WTC11 (cell line): Measurements from ENCODE around the gene C1orf146. TPM values are rescaled to one million over a fixed set of nuclear protein-coding genes. Genes with fewer than 3 reads are reported as not detected.

Source experiments
- ATAC-seq: fragments of 200-7000 bp; cut with Tn5 transposase; 2 replicates; pipeline ENCODE4 v1.10.0; 2021; ENCODE audit warnings: mild to moderate bottlenecking, moderate library complexity
- CTCF ChIA-PET: fragments of 300-600 bp; sonication (Branson Sonifier 250); formaldehyde crosslinking; loops from one replicate; lab custom pipeline; 2021; ENCODE audit warnings: antibody characterized with exemption; lab: Charles Lee
- POLR2A ChIA-PET: fragments of 350-600 bp; sonication (Branson Sonifier 250); formaldehyde crosslinking; loops from one replicate; lab custom pipeline; 2021; ENCODE audit warnings: antibody characterized with exemption; lab: Charles Lee
- DNase-seq: peaks from one replicate; pipeline ENCODE4 v3.0.0; 2021; ENCODE audit warnings: low spot score
- H3K27ac Mint-ChIP-seq: 2 replicates; pipeline ENCODE4 v1.8.0; 2021; ENCODE audit warnings: mixed read lengths
- H3K27me3 Mint-ChIP-seq: 2 replicates; pipeline ENCODE4 v1.8.0; 2021; ENCODE audit warnings: low read depth, mild to moderate bottlenecking, moderate library complexity, mixed read lengths
- H3K36me3 Mint-ChIP-seq: 2 replicates; pipeline ENCODE4 v1.8.0; 2021; ENCODE audit warnings: mixed read lengths
- H3K4me1 Mint-ChIP-seq: 2 replicates; pipeline ENCODE4 v1.8.0; 2022; ENCODE audit warnings: mixed read lengths
- H3K4me3 Mint-ChIP-seq: 2 replicates; pipeline ENCODE4 v1.8.0; 2021; ENCODE audit warnings: mild to moderate bottlenecking, moderate library complexity, mixed read lengths
- H3K9me3 Mint-ChIP-seq: 2 replicates; pipeline ENCODE4 v1.8.0; 2021; ENCODE audit warnings: mixed read lengths
- AR ChIP-seq: fragments of 250-450 bp; sonication (Bioruptor Pico); IDR thresholded peaks from 2 replicates; pipeline ENCODE4 v1.9.0; 2021; ENCODE audit warnings: mild to moderate bottlenecking
- CREB1 ChIP-seq: sonication (generic); formaldehyde crosslinking; IDR thresholded peaks from 2 replicates; pipeline ENCODE4 v1.8.0; 2023; ENCODE audit warnings: mild to moderate bottlenecking, missing genetic modification reagents
- CREM ChIP-seq: sonication (generic); formaldehyde crosslinking; IDR thresholded peaks from 2 replicates; pipeline ENCODE4 v1.8.1; 2022; ENCODE audit warnings: mild to moderate bottlenecking, missing genetic modification reagents, moderate library complexity
- ETV6 ChIP-seq: sonication (generic); formaldehyde crosslinking; IDR thresholded peaks from 2 replicates; pipeline ENCODE4 v1.8.1; 2022; ENCODE audit warnings: mild to moderate bottlenecking, missing genetic modification reagents
- FOXK1 ChIP-seq: sonication (generic); formaldehyde crosslinking; IDR thresholded peaks from 2 replicates; pipeline ENCODE4 v1.8.0; 2022; ENCODE audit warnings: mild to moderate bottlenecking, moderate library complexity, missing genetic modification reagents
- TP53 ChIP-seq: sonication (generic); formaldehyde crosslinking; IDR thresholded peaks from 2 replicates; pipeline ENCODE4 v1.8.1; 2023; ENCODE audit warnings: mild to moderate bottlenecking, missing genetic modification reagents
- ZNF317 ChIP-seq: sonication (generic); formaldehyde crosslinking; IDR thresholded peaks from 2 replicates; pipeline ENCODE4 v1.8.1; 2023; ENCODE audit warnings: low read depth, mild to moderate bottlenecking, moderate library complexity, missing genetic modification reagents, borderline replicate concordance
- total RNA-seq: library from RNA; stranded (reverse); gene quantifications from 3 replicates; pipeline ENCODE4 v1.2.3, GENCODE V29; 2021
- TF ChIP-seq, protein P1 (sequence below): sonication (generic); formaldehyde crosslinking; IDR thresholded peaks from 2 replicates; pipeline ENCODE4 v1.8.1; 2022; ENCODE audit warnings: missing genetic modification reagents, borderline replicate concordance
- TF ChIP-seq, protein P2 (sequence below): sonication (generic); formaldehyde crosslinking; IDR thresholded peaks from 2 replicates; pipeline ENCODE4 v1.8.1; 2023; ENCODE audit warnings: mild to moderate bottlenecking, missing genetic modification reagents, moderate library complexity
- TF ChIP-seq, protein P3 (sequence below): sonication (generic); formaldehyde crosslinking; IDR thresholded peaks from 2 replicates; pipeline ENCODE4 v1.8.1; 2023; ENCODE audit warnings: mild to moderate bottlenecking, missing genetic modification reagents, borderline replicate concordance
- TF ChIP-seq, protein P4 (sequence below): sonication (generic); formaldehyde crosslinking; IDR thresholded peaks from 2 replicates; pipeline ENCODE4 v1.8.1; 2022; ENCODE audit warnings: mild to moderate bottlenecking, moderate library complexity, missing genetic modification reagents
- TF ChIP-seq, protein P5 (sequence below): fragments of 250-450 bp; sonication (Bioruptor Pico); IDR thresholded peaks from 2 replicates; pipeline ENCODE4 v1.9.0; 2021; ENCODE audit warnings: moderate library complexity, mild to moderate bottlenecking, inconsistent platforms, borderline replicate concordance
- TF ChIP-seq, protein P6 (sequence below): sonication (generic); formaldehyde crosslinking; IDR thresholded peaks from 2 replicates; pipeline ENCODE4 v1.8.1; 2023; ENCODE audit warnings: mild to moderate bottlenecking, missing genetic modification reagents
- TF ChIP-seq, protein P7 (sequence below): sonication (generic); formaldehyde crosslinking; IDR thresholded peaks from 2 replicates; pipeline ENCODE4 v1.8.1; 2022; ENCODE audit warnings: low read depth, mild to moderate bottlenecking, moderate library complexity, missing genetic modification reagents, borderline replicate concordance

C1orf146 gene
- total RNA-seq, 1 experiment from 2014 or later, result not detected

- no peaks in the 10 kb centered on the region for H3K4me1 Mint-ChIP-seq
- TF ChIP-seq, protein P1, sequence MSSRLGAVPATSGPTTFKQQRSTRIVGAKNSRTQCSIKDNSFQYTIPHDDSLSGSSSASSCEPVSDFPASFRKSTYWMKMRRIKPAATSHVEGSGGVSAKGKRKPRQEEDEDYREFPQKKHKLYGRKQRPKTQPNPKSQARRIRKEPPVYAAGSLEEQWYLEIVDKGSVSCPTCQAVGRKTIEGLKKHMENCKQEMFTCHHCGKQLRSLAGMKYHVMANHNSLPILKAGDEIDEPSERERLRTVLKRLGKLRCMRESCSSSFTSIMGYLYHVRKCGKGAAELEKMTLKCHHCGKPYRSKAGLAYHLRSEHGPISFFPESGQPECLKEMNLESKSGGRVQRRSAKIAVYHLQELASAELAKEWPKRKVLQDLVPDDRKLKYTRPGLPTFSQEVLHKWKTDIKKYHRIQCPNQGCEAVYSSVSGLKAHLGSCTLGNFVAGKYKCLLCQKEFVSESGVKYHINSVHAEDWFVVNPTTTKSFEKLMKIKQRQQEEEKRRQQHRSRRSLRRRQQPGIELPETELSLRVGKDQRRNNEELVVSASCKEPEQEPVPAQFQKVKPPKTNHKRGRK (CRISPR knock-in tag), result no peak
- TF ChIP-seq TP53, result no peak
- TF ChIP-seq, protein P2, sequence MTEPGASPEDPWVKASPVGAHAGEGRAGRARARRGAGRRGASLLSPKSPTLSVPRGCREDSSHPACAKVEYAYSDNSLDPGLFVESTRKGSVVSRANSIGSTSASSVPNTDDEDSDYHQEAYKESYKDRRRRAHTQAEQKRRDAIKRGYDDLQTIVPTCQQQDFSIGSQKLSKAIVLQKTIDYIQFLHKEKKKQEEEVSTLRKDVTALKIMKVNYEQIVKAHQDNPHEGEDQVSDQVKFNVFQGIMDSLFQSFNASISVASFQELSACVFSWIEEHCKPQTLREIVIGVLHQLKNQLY (CRISPR knock-in tag), result no peak
- TF ChIP-seq, protein P3, sequence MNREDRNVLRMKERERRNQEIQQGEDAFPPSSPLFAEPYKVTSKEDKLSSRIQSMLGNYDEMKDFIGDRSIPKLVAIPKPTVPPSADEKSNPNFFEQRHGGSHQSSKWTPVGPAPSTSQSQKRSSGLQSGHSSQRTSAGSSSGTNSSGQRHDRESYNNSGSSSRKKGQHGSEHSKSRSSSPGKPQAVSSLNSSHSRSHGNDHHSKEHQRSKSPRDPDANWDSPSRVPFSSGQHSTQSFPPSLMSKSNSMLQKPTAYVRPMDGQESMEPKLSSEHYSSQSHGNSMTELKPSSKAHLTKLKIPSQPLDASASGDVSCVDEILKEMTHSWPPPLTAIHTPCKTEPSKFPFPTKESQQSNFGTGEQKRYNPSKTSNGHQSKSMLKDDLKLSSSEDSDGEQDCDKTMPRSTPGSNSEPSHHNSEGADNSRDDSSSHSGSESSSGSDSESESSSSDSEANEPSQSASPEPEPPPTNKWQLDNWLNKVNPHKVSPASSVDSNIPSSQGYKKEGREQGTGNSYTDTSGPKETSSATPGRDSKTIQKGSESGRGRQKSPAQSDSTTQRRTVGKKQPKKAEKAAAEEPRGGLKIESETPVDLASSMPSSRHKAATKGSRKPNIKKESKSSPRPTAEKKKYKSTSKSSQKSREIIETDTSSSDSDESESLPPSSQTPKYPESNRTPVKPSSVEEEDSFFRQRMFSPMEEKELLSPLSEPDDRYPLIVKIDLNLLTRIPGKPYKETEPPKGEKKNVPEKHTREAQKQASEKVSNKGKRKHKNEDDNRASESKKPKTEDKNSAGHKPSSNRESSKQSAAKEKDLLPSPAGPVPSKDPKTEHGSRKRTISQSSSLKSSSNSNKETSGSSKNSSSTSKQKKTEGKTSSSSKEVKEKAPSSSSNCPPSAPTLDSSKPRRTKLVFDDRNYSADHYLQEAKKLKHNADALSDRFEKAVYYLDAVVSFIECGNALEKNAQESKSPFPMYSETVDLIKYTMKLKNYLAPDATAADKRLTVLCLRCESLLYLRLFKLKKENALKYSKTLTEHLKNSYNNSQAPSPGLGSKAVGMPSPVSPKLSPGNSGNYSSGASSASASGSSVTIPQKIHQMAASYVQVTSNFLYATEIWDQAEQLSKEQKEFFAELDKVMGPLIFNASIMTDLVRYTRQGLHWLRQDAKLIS (CRISPR knock-in tag), result no peak
- no peak overlapping the region for H3K4me3 Mint-ChIP-seq
- ChIA-PET CTCF (no interaction called here), POLR2A (no interaction called here)
- ATAC-seq (no peak), DNase-seq (no peak)
- peaks cover 5% of the 10 kb centered on the region; the same call in 1 of the 2 replicates for H3K9me3 Mint-ChIP-seq
- H3K27ac Mint-ChIP-seq, result no peak overlapping the region
- no peaks in the 10 kb centered on the region for H3K27me3 Mint-ChIP-seq
- H3K36me3 Mint-ChIP-seq, result no peaks in the 10 kb centered on the region
Observed at GRCh38 chr1:92201973-92202372, 15.7 kb upstream of the C1orf146 start.

DNA sequence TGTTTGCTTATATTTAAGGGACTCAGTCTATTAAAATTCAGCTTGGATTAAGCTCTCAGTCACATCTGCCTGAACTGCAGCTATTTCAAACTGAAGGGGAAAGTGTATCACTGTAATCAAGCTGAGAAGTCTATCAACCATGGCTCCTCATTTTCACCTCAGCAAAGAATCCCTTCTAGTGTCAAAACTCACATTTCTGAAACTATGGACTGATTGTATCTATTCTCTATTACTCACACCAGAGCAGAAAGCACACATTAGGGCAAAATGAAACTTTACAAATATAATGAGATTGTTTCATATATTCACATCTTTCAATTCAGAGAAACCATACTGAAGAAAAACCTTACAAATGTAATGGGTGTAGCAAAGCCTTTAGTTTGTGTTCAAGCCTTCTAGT, 14.6 kb upstream of the C1orf146 start:
- Mint-ChIP-seq H3K9me3 (peaks cover 5% of the 10 kb centered on the region; the same call in 1 of the 2 replicates), H3K4me1 (no peaks in the 10 kb centered on the region), H3K36me3 (no peaks in the 10 kb centered on the region), H3K4me3 (no peak overlapping the region), H3K27me3 (no peaks in the 10 kb centered on the region; the same call in 1 of the 2 replicates), H3K27ac (no peak overlapping the region)
- POLR2A ChIA-PET, result no interaction called here
- DNase-seq (no peak), ATAC-seq (no peak)
- CTCF ChIA-PET, result no interaction called here
- TF ChIP-seq ZNF317 (CRISPR knock-in tag), result no peak
- TF ChIP-seq, protein P3 (CRISPR knock-in tag), result no peak
- TF ChIP-seq, protein P2 (CRISPR knock-in tag), result no peak
- TF ChIP-seq, protein P4, sequence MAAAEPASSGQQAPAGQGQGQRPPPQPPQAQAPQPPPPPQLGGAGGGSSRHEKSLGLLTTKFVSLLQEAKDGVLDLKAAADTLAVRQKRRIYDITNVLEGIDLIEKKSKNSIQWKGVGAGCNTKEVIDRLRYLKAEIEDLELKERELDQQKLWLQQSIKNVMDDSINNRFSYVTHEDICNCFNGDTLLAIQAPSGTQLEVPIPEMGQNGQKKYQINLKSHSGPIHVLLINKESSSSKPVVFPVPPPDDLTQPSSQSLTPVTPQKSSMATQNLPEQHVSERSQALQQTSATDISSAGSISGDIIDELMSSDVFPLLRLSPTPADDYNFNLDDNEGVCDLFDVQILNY (CRISPR knock-in tag), result no peak
- no peak for TF ChIP-seq AR
- no peak for TF ChIP-seq CREM
- TF ChIP-seq, protein P5, sequence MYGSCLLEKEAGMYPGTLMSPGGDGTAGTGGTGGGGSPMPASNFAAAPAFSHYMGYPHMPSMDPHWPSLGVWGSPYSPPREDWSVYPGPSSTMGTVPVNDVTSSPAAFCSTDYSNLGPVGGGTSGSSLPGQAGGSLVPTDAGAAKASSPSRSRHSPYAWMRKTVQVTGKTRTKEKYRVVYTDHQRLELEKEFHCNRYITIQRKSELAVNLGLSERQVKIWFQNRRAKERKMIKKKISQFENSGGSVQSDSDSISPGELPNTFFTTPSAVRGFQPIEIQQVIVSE (CRISPR knock-in tag), result no peak
- TF ChIP-seq FOXK1 (CRISPR knock-in tag), result no peak
- TF ChIP-seq, protein P6, sequence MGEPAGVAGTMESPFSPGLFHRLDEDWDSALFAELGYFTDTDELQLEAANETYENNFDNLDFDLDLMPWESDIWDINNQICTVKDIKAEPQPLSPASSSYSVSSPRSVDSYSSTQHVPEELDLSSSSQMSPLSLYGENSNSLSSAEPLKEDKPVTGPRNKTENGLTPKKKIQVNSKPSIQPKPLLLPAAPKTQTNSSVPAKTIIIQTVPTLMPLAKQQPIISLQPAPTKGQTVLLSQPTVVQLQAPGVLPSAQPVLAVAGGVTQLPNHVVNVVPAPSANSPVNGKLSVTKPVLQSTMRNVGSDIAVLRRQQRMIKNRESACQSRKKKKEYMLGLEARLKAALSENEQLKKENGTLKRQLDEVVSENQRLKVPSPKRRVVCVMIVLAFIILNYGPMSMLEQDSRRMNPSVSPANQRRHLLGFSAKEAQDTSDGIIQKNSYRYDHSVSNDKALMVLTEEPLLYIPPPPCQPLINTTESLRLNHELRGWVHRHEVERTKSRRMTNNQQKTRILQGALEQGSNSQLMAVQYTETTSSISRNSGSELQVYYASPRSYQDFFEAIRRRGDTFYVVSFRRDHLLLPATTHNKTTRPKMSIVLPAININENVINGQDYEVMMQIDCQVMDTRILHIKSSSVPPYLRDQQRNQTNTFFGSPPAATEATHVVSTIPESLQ (CRISPR knock-in tag), result no peak
- TF ChIP-seq ETV6, result no peak
- TF ChIP-seq, protein P7, sequence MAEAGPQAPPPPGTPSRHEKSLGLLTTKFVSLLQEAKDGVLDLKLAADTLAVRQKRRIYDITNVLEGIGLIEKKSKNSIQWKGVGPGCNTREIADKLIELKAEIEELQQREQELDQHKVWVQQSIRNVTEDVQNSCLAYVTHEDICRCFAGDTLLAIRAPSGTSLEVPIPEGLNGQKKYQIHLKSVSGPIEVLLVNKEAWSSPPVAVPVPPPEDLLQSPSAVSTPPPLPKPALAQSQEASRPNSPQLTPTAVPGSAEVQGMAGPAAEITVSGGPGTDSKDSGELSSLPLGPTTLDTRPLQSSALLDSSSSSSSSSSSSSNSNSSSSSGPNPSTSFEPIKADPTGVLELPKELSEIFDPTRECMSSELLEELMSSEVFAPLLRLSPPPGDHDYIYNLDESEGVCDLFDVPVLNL (CRISPR knock-in tag), result no peak
- TF ChIP-seq CREB1 (CRISPR knock-in tag), result no peak
